Cardiac fibroblast (primary cell): Measurements from ENCODE around the gene KIAA0513.

ENCODE experiments used
- DNase-seq, 2 donors: peaks; one replicate each; pipeline versions ENCODE4 v3.0.0 to v3.0.0-alpha.2; 2010; ENCODE audit warnings: low read depth in 2 of 2
- H3K4me3 ChIP-seq, 2 donors: replicated peaks in 1 of 2; 1 replicate in 1 of 2; 2 replicates in 1 of 2; pipeline ENCODE4 v1.5.1; 2011; ENCODE audit warnings: low read depth in 2 of 2, low read length in 2 of 2, mild to moderate bottlenecking in 2 of 2, moderate library complexity in 1 of 2
- TF ChIP-seq, protein P1 (sequence below): IDR thresholded peaks from one replicate; pipeline ENCODE4 v1.5.1; 2011; ENCODE audit warnings: low read depth, mild to moderate bottlenecking, low read length, inconsistent platforms

Gene KIAA0513

DNA sequence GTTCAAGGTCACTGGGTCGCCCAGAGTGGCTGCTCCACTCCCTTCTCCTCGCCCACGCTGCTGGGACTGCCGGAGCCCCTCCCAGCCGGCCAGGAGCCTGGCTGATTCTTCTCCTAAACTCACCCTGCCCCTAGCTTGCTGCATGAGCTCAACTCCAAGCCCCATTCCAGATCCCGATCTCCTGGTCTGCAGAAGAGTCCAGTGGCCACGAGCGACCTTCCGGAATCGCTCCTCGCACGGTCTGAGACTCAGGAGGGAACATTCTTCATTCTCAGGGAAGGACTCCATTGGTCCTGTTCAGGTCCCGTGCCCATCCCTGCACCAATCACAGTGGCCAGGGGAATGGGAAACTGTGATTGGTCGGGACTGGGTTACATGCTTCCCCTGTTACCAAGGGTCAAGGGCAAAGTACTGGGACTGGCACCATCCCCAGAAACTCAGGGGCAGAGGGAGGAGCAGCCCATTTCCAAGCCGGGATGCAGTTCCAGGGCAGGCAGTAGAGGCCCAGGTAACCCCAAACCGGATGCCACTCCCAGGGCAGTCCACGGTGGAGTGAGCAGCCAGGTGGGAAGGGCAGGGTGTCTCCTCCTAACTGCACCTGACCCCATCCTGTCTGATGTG is 109.2 kb downstream of the KIAA0513 start:
- H3K4me3 ChIP-seq: peak overlapping the region in 1 of 2 donors; percentile 34
- peak; percentile 65 to 79 for DNase-seq

DNA sequence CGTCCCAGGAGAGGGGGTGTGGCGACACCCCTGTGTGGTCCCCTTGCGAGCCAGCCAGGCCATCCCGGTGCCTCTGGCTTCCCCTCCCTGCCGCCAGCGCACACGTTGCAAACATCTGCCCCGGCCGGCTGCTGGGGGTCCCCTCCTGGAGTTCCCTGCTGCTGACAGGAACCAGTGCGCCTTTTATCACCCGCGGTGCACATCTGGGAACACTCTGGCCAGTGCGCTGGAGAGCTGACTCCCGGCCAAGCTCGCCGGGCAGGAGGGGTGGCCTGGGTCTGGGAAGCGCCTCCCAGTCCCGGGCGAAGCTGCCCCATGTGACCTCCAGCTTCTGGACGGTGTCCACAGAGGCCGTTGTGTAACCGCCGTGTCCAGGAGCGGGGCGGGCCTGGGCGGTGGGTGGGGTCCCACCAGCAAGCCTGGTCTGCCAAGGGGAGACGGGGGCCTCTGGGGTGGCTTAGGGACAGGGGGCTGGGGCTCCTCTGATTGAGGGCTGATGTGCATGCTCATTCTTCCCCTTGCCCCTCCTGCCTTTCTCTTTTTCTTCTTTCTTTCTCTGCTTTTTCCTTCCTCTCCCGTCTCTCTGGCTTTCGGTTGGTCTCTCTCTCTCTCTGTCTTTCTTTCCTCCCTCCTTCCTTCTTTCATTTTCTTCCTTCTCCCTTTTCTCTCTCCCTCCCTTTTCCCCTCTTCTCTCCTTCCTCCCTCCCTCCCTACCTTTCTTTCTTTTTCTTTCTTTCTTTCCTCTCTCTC is 109.9 kb downstream of the KIAA0513 start:
- DNase-seq: peak; percentile 91 to 98
- TF ChIP-seq, protein P1, sequence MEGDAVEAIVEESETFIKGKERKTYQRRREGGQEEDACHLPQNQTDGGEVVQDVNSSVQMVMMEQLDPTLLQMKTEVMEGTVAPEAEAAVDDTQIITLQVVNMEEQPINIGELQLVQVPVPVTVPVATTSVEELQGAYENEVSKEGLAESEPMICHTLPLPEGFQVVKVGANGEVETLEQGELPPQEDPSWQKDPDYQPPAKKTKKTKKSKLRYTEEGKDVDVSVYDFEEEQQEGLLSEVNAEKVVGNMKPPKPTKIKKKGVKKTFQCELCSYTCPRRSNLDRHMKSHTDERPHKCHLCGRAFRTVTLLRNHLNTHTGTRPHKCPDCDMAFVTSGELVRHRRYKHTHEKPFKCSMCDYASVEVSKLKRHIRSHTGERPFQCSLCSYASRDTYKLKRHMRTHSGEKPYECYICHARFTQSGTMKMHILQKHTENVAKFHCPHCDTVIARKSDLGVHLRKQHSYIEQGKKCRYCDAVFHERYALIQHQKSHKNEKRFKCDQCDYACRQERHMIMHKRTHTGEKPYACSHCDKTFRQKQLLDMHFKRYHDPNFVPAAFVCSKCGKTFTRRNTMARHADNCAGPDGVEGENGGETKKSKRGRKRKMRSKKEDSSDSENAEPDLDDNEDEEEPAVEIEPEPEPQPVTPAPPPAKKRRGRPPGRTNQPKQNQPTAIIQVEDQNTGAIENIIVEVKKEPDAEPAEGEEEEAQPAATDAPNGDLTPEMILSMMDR: no peak
- H3K4me3 ChIP-seq: peak overlapping the region in 1 of 2 donors; percentile 34

More for the DNA sequence above, 109.2 kb downstream of the KIAA0513 start:
- TF ChIP-seq, protein P1: no peak

DNA sequence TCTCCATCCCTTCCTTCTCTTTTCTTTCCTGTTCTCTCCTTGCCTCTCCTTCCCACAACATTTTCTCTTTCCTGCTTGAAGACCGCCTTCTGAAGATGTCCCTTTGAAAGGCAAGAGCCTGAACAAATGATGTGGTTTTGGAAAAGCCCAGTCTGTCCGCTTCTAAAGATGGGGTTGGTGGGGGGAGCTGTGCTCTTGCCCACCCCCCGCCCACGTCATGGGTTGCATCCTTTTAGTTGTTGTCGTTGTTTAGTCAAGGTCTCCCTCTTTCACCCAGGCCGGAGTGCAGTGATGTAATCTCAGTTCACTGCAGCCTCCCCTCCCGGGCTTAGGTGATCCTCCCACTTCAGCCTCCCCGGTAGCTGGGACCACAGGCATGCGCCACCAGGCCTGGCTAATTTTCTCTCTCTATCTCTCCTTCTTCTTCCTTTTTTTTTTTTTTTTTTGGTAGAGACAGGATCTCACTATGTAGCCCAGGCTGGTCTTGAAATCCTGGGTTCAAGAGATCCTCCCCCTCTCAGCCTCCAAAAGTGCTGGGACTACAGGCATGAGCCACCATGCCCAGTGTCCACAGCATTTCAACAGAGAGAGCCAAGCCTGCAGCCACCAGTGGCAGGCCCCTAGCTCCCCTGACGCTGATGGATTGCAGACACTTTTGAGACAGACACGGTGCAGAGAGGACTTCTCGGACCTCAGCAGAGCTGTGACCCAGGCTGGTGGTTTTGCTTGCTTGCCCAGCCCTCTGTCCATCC is 110.7 kb downstream of the KIAA0513 start:
- no peak overlapping the region for H3K4me3 ChIP-seq

DNA sequence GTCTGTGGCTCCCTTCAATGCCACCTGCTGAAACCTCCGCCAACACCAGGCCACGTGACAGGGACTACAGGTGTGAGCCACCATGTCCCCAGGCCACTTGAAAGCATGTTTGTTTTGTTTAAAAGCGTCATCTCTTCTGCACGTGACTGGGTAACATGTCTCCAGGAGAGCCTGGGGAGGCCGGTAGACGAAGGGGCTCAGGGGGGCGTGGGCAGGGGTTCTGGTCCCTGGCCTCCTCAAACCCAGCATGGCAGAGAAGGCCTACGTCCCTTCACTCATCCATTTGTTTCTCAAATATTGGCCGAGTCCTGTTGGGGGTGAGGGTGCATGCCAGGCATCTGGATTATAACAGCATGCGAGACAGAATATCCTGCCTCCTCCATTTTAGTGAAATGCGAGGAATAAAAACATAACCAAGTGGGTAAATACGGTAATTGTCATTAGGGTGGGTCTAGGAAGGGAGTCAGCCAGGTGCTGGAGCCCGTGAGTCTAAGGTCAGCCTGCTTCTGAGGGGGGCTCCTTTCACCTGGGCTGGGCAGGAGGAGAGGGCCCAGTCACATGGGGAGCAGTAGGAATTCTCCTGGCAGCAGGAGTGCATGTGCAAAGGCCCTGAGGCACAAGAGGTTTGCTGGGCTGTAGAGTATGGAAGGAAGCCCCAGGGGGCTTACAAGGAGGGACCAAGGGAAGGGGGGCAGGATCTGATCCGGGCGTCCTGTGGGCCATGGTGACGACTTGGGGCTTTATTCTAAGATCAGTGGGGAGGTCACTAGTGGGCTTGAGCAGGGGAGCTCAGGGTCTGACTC is 111.4 kb downstream of the KIAA0513 start:
- no peak overlapping the region for H3K4me3 ChIP-seq
- DNase-seq: no peak
- TF ChIP-seq, protein P1: no peak

More for the DNA sequence above, 110.7 kb downstream of the KIAA0513 start:
- no peak for DNase-seq
- TF ChIP-seq, protein P1: no peak

DNA sequence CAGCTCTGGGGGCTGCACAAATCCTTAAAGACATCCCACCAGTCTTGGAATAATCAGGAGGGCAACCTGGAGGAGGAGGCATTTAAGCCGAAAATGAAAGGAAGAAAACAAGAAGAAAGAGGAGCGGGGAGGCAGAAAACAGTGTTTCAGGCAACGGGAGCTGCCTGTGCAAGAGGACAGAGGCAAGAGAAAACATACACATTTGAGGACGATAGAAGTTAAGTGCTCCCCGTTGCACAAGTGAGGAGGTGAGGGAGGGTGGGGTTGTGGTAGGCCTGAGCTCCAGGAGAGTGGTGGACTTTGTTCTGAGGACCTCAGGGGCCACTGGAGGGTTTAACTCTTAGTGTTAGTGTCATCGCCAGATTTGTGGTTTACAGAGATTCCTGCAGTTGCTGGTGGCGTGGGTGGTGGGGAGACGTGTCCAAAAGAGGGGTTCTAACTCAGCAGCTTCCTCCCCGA is 112.3 kb downstream of the KIAA0513 start:
- no peak for DNase-seq
- no peak overlapping the region for H3K4me3 ChIP-seq
- TF ChIP-seq, protein P1: no peak

DNA sequence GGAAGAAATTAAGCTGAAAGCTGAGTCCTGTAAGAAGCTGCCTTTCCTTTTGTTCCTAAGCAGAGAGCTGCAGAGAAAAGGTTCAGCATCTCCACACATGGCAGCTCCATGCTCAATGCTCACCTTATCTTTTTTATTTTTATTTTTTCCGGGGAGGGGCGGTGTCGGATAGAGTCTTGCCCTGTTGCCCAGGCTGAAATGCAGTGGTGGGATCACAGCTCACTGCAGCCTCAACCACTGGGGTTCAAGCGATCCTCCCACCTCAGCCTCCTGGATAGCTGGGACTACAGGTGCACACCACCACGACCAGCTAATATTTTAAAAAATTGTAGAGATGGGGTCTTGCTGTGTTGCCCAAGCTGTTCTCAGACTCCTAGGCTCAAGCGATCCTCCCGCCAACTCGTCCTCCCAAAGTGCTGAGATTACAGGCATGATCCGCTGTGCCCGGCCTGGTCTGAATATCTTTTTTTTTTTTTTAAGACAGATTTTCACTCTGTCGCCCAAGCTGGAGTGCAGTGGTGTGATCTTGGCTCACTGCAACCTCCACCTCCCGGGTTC is 112.9 kb downstream of the KIAA0513 start:
- no peak overlapping the region for H3K4me3 ChIP-seq
- no peak for DNase-seq
- TF ChIP-seq, protein P1: no peak
